ENCODE measurements around the gene IFT20.

IFT20 gene

DNA sequence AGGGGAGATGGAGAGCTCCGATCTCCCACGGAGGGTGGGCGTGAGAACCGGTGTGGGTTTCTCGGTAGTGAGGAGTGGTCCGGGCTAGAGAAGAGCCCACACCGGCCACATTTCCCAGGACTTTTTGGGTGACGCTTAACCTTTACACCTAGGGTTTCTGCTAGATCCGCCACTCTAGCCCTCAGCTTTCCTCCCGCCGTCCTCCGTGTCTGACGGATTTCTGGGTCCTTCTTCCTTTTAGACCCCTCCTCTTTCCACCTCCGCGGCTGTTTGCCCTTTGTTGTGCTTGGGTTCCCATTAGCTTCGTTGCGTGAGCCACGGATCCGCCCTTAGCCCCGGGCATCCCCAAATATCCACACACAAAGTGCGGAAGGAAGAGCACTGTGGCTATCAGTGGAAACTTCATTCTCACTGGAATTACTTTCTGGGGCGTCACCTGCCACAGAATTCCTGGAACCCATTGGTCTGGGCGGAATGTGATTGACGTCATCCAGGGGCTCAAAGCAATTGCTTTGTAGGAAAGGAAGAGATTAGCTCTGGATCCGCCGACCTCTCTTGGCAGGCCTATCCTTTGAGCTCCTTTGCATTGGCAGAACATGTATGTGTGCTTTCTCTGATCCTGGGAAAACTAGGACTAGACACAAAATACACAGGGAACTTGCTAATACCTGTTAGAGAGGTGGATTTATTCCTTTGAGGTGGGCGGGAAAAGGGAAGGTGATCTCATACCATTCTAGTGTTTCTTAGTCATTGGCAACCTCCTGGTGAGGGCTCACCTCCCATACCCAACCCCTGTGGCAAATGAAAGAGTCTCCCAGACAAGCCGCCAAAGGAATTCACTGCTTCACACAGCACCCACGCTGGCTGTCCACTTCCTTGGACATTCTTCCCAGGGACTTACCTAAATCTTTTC, 943 bp upstream of the IFT20 start:
- DNase-seq (ENCODE audit: low read depth in 2 of 2): no peak

DNA sequence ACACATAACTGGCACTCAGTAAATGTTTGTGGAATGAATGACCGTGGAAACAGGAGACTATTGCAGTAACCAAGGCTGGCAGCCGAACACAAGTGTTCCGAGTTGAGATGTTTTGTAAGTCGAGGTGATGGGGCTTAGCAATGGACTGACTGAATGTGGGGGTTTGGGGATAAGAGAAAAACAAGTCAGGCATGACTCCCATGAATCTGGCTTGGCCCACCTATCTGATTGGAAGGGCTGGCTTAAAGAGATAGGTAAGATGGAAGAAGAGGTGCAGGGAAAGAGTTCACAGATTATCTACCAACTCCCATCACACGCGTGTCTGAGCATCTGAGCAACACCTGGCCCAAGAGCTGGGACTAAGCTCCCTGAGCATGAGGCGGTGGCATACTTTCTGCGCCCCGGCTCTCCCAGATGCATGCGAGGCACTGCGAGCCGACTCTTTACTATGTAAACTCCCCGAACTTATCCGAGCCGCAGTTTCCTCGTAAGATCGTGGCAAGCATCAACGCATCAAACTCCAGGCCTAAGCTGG, 539 bp downstream of the IFT20 start:
- DNase-seq (ENCODE audit: low read depth in 2 of 2): no peak

DNA sequence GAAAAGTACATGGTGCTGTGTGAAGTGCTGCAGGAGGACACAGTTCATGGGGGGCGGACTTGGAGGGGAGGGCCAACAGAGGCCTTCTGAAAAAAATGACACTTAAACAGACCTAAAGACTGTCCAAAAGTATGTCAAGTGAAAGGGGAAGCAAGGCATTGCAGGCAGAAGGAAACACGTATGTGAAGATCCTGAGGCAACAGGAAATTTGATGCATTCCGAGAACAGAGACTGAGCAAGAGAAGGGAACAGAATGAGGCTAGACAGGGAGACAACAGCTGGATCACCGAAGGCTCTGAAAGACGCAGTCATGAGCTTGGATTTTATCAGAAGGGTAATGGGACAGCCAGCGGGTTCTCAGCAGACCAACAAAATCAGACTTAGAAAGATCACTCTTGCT, 1.1 kb downstream of the IFT20 start:
- DNase-seq (ENCODE audit: low read depth in 2 of 2): no peak

DNA sequence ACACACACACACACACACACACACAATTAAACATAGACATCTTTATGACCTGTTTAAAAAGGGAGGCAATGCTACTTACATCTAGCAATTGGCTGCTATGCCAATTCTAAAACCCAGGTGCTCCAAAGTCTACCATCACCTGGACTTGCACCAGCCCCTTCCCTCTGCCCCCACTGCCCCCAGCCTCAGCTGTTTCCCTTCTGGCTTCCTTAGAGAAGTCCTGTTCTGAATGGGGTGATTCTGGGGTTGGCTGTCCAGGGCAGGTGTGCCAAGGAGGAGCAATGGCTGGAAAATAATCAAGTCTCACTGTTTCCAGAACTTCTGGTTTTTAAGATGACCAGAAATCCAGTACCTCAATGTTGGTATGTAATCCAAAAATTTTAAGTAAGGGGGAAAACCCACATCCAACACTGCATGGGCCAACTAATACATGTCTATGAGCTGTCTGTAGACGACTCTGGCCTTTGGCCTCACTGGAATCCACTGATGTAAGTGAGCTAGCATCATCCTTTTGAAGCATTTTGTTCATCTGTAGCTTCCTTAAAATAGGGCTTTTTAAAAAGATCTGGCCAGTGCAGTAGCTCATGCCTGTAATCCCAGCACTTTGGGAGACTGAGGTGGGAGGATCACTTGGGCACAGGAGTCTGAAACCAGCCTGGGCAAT, 2.1 kb downstream of the IFT20 start:
- DNase-seq (ENCODE audit: low read depth in 2 of 2): no peak

DNA sequence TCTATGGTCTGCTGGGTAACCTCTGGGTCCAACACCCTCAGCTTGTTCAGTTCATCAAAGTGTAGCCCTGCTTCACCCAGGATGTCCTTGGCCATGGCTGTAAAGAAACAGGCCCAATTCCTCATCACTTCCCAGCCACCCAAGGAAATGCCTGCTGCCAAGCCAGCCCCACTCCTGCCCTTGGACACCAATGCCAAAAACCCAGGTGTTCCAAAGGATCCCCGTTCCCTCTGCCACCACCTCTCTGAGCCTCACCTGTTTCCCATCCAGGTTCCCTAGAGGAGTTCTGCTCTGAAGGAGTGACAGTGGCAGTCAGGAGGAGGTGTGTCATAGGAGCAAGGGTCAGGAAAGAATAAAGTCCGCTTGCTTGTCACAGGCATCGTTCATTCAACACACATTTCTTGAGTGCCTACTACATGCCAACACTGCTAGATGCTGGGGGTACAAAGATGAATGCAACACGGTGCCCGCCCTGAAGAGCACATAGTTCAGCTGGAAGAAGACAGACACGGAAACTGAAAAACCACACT, 3.3 kb downstream of the IFT20 start:
- no peak for DNase-seq (ENCODE audit: low read depth in 2 of 2)

DNA sequence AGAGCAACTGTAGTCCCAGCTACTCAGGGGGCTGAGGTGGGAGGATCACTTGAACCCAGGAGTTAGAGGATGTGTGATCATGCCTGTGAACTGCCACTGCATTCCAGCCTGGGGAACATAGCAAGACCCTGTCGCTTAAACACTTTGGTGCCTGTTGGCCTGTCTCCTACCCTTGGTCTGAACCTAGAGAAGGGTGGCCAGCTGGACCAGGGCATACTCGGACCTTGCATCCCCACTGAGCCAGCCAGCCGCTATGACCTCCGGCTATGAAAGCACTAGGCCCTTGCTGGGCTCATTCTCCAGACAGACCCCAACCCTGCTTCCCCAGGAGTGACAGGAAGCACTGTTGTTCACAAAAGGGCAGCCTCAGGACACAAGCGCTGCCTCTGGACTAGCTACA, 4.6 kb downstream of the IFT20 start:
- DNase-seq (ENCODE audit: low read depth in 2 of 2): no peak

DNA sequence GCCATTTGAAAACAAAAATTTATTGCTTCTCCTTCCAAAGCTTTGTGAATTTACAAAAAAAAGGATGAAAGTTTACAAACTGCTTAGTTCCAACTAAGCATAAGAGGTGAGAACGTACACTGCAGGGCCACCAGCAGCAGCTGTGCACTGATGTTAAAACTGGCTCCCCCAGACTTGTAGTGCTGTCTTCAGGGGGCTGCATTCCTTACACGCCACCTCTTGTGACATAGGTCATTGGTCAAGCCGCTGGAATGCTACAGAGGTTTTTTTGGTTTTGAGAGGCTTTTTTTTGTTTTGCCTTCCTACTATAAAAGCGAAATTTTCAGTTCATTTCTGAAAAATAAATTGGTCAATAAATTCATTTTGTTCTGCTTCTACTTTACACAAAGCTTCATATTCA, 6.9 kb downstream of the IFT20 start:
- no peak for DNase-seq (ENCODE audit: low read depth in 2 of 2)

DNA sequence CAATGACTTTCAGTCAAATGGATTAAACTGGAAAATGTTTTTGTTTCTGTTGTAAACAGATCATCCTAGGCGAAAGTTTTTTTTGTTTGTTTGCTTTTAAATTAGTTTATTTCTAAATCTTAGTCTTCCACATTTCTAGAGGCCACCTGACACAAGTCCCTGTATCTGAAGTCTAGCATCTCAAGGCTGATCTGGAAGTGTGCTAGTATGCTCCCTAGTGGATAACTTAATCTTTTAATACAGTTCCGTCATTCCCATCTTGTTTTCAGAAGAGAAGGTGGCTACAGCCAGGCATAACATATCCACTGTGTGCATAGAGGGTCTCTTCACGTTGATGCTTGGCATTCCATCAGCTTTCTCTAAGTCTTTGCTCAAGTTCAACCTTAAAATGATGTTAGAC, 7.6 kb downstream of the IFT20 start:
- no peak for DNase-seq (ENCODE audit: low read depth in 2 of 2)

DNA sequence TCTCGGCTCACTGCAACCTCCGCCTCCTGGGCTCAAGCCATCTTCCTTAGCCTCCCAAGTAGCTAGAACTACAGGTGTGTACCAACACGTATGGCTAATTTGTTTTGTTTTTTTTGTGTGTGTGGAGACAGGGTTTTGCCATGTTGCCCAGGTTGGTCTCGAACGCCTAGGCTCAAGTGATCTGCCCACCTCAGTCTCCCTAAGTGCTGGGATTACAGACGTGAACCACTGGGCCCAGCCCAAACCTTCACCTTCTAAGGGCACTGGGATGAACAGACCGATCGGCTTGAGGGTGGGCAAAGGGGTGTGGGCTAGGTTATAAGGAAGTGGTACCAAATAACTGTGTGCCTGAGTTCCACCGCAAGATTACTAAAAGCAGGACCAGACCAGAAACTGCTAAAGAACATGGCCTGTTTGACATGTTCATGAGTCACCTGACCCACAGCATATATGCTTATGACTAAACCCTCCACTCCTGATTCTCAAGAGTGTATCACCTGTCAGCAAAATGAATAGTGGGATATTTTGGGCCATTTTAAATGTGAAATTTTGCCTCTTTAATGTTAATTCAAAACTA, 8.2 kb downstream of the IFT20 start:
- DNase-seq (ENCODE audit: low read depth in 2 of 2): no peak

DNA sequence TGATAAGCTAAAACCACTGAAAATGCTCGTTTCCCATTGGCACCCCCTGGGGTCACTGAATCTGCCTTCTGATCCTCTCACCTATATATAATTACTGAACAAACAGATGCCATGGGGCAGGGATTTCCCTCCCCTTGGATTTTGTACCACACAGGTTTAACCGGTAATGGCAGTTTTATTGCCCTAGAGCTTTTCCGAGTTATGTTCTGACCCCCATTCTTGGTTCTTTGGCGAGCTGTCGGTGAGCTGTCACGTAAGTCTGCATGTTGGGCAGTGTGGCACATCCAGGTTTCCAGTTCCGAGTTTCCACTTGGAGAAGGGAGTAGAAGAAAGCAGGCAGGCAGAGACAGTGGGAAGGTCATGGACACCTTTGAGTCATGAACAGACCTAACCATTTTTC, 9.2 kb downstream of the IFT20 start:
- no peak for DNase-seq (ENCODE audit: low read depth in 2 of 2)

DNA sequence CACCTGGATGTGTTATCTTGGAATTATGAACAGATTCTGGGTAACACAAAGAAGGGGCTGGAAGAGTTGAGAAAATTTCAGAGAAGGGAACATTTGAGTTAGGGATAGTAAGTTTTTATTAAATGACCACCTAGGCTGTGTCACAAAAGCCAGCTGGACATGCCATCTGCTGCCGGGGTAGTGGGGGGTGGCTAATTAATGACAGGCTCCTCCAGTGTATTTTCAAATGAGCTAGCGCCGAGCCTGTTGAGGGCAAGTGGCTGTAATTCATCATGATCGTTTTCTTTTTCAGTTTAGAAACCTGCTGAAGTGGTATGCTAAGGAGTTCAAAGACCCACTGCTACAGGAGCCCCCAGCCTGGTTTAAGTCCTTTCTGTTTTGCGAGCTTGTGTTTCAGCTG, 10.1 kb downstream of the IFT20 start:
- DNase-seq (ENCODE audit: low read depth in 2 of 2): no peak

DNA sequence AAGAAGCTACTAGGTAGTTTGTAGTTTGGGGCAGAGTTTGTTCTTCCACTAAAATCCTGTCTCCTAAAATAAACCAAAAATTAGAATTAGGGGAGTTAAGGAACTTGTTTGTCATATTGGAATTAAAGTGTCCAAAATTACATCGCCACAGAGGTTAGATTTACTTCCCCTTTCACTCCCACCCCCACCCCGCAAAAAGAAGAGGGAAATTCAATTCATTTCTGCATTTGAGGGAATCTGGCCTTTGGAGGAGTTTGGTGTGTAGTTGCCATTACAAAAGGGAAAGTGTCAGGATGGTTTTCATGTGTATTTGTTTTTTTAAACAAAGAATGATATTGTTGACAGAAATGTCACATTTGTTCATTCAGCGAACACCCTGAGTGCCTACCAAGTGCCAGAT, 10.5 kb downstream of the IFT20 start:
- DNase-seq (ENCODE audit: low read depth in 2 of 2): no peak

DNA sequence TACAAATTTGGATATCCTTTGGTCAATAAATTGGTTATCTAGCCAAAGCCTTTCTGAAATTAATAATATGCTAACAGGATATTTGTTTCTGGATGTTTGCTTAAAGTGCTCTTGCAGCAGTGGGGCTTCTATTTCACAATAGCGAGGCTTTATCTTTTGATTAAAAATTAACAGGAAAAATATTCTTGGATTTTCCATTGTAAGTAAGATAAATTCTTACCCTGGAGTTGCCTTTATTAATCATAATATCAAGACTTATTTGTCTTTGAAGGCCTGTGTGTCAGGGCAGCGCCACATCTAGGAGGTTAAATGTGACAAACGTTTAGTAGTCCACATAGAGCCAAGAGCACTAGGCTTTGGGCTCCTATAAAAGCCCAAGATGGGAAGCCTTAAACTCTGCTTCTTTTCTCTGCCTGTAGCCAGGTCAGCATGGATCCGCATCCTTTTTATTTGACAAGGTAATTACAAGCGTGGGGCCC, 11.0 kb downstream of the IFT20 start:
- DNase-seq (ENCODE audit: low read depth in 2 of 2): no peak

DNA sequence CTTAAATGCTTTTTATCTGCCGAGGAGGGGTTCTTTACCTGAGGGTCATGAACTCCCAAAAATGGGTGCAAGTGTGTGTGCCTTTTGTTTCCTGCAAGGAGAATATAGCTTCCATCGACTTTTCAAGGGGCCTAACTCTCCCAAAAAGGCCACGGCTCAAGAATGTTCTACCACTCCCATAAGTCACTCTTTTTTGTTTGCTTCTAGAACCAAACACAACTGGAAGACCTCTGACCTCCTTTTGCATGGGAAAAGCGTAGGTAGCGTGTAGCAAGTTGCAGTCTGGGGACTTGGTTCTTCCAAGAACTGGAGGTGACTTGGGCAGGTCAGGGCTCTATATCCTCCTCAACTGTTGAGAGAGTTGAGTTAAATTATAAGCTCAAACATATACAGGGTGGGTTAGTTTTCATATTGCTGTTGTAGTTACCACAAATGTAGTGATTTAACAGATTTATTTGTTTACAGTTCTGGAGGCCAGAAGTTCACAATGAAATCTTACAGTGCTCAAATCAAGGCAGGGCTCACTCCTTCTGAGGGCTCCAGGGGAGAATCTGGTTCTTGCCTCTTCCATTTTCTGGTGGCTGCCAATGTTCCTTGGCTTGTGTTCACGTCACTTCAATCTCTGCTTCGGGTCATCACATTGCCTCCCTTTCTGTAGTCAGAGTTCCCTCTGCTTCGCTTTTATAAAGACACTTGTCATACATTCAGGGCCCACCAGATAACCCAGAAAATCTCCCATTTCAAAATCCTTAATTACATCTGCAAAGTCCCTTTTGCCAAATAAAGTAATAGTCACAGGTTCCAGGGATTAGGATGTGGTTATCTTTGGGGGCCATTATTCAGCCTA, 14.8 kb downstream of the IFT20 start:
- DNase-seq (ENCODE audit: low read depth in 2 of 2): no peak

DNA sequence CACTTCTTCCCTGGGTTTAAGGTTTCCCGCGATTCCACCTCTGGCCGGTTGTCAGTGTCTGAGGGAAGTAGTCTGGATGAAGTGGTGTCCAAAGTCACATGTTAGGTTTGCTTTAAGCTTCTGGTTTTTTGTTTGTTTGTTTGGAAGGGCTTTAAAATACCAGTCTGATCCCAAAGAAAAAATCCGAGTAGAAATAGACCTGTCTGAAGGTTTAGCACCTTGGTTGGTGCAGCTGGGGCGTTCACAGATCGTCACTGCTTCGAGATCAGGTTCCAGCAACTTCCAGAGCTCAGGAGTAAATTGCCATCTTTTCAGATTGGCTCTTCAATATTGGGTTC, 15.7 kb downstream of the IFT20 start:
- no peak for DNase-seq (ENCODE audit: low read depth in 2 of 2)

DNA sequence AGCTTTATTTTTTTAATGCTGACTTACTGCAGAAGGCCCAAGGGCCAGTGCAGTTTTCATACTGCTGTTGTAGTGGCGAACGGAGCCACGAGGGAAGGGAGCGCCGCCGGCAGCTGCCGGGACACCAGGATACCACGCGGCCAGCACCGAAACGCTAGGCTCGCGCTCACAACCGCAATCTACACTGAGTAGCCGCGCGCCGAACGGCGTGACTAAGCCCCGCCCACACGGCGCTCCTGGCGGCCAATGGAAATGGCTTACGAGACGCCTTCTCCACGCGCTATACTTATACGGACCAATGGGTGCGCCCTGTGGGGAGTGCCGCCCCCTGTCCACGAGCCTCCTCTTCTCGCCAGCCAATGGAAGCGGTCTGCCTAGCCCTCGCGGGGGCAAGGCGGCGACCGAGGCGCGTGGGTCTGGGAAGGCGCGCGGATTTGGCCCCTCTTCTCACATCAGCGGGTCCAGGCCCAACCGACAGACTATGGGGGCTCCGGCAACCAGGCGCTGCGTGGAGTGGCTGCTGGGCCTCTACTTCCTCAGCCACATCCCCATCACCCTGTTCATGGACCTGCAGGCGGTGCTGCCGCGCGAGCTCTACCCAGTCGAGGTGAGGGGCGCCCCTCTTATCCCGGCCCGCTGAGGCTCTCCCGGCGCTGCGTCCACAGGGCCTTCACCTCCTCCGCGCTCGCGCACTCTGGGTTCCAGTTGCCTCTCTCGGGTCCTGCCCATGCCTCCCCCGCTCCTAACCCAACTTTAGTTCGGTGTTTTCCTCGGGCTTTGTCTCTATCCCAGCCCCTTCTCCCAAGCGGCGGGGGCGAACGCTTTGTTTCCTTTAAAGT, 16.3 kb downstream of the IFT20 start, which contains the start of gene TMEM97:
TSS of gene TMEM97 (plus strand) at position 442 of the 839 bp plus-strand sequence. CDS start at position 482, 40 bp downstream.
- DNase-seq (ENCODE audit: low read depth in 2 of 2): peak; percentile 90 to 95

DNA sequence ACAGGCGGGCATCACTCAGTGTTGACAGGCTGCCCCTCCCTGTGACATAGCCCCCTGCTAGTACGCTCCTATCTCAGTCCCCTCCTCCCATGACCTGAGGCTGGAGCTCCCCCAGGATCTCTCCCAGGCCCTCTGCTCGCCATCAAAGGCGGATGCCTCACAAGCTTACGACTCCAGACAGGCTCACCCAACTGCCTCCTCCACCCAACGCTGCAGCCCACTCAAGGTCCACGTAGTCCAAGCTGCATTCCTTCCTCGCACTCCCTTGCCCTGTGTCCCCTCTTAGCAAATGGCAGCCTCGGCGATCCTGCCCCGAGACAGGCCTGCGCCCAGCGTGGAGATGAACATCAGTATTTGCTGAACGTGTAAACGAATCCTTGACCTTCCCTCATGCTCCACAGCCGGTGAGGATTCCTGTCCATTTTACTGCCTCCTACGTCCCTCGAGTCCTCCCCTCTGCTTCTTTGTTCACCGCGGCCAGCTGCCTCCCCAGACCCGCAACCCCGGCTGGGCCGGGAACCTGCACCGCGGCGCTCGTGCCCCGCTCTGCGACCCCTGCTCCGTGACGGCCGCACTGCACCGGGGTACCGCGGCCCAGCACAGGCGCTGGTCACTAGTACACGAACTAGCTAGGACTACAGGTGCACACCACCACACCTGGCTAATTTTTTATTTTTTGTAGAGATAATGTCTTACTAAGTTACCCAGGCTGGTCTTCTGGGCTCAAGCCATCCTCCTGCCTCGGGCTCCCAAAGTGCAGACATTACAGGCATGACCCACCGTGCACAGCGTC, 17.1 kb downstream of the IFT20 start:
- no peak for DNase-seq (ENCODE audit: low read depth in 2 of 2)

DNA sequence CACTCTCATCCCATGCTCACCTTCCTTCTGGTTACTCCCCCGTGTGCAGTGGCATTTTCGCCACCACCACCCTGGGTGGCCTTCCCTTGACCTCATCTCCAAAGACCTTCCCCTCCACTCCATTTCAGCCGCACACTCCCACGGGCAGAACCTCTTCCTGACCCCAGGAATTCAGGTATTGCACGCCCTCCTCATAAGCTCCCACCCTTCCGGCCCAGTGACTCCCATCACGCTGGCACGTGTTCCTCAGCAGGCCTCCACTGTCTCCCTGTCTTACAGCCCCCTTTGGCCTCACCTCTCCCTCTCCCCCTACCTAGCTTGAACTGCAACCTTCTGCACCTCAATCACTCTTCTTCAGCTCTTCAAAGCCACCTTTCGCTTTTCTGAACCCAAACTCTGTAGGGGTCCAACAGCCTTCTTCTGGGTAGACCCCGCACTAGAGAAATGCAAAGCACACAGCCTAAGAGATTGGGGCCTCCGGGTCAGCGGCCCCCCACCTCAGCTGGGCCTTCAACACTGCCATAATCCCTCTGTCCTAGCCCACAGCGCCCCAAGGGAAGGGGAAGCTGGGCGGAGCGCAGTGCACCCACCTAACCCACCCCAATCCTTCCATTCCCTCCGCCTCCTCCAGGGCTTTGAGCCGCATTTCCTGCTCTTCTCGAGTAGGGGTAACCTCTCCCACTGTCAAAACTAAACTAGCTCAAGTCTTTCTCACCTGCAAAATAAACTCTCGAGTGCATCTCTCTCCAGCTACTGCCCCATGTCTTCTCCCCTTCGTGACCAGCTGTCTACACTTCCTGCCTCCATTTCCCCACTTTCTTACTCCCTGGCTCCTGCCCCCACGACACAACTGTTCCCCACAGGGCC, 17.9 kb downstream of the IFT20 start:
- no peak for DNase-seq (ENCODE audit: low read depth in 2 of 2)

Measured in stimulated activated CD8-positive, alpha-beta memory T cell treated with anti-CD3 and anti-CD28 coated beads, Interleukin-2, amount 100 ng/mL, for 48 hours (primary cell).